Pons (tissue), 1 donor: ENCODE data around the gene FCHSD2.
A peak's percentile ranks its signal among the peaks of the same experiment; 100 is the strongest.
"Not testable (repeated sequence)": the region's sequence is repeated elsewhere in the genome, so short reads cannot be mapped to it uniquely, and the experiment has no call there.

Experiments used
- DNase-seq: peaks from one replicate; pipeline ENCODE4 v3.0.0-alpha.2; 2016; ENCODE audit warnings: low spot score

FCHSD2 gene

GRCh38 chr11:72820439-72821139 is 321.5 kb downstream of the FCHSD2 start:
- DNase-seq: no peak

- DNase-seq: no peak
Measured at GRCh38 chr11:72818971-72819370, 323.1 kb downstream of the FCHSD2 start.

GRCh38 chr11:72817966-72818365 is 324.2 kb downstream of the FCHSD2 start:
- DNase-seq: no peak

- no peak for DNase-seq
Measured at GRCh38 chr11:72816404-72816990, 325.6 kb downstream of the FCHSD2 start.

GRCh38 chr11:72815110-72815618 is 327.0 kb downstream of the FCHSD2 start:
- no peak for DNase-seq

GRCh38 chr11:72814286-72815109 is 327.6 kb downstream of the FCHSD2 start, which contains the start of gene ATG16L2:
TSS of gene ATG16L2 (plus strand) at chr11:72814411. CDS start at chr11:72814446, 35 bp downstream.
- DNase-seq: peak; percentile 74

- peak; percentile 74 for DNase-seq
Measured at GRCh38 chr11:72813740-72814285, 328.3 kb downstream of the FCHSD2 start.

- DNase-seq: no peak
Measured at GRCh38 chr11:72812967-72813739, 329.0 kb downstream of the FCHSD2 start.

GRCh38 chr11:72812604-72812966 is 329.5 kb downstream of the FCHSD2 start:
- DNase-seq: no peak

GRCh38 chr11:72811686-72812085 is 330.4 kb downstream of the FCHSD2 start:
- not testable (repeated sequence) for DNase-seq

GRCh38 chr11:72808331-72808798 is 333.8 kb downstream of the FCHSD2 start:
- DNase-seq: no peak

- DNase-seq: no peak
Measured at GRCh38 chr11:72807792-72808191, 334.3 kb downstream of the FCHSD2 start.

- DNase-seq: peak; percentile 42
Measured at GRCh38 chr11:72807021-72807693, 335.0 kb downstream of the FCHSD2 start.

GRCh38 chr11:72806378-72806777 is 335.7 kb downstream of the FCHSD2 start:
- DNase-seq: not testable (repeated sequence)

GRCh38 chr11:72805216-72805615 is 336.9 kb downstream of the FCHSD2 start:
- DNase-seq: no peak

GRCh38 chr11:72802822-72803221 is 339.3 kb downstream of the FCHSD2 start:
- no peak for DNase-seq

- no peak for DNase-seq
Measured at GRCh38 chr11:72799441-72799840, 342.7 kb downstream of the FCHSD2 start.

GRCh38 chr11:72798361-72798760 is 343.8 kb downstream of the FCHSD2 start:
- DNase-seq: no peak

- peak; percentile 97 for DNase-seq
Measured at GRCh38 chr11:72793425-72794367, 348.4 kb downstream of the FCHSD2 start, which contains the start of gene STARD10. TSS of gene STARD10 (minus strand) at chr11:72794047. CDS start at chr11:72781181, 12,866 bp downstream.

GRCh38 chr11:72793076-72793424 is 349.1 kb downstream of the FCHSD2 start:
- DNase-seq: no peak
